ENCODE data around the gene BACH2.
"Not testable (repeated sequence)": the region's sequence is repeated elsewhere in the genome, so short reads cannot be mapped to it uniquely, and the experiment has no call there.

BACH2 gene

DNA sequence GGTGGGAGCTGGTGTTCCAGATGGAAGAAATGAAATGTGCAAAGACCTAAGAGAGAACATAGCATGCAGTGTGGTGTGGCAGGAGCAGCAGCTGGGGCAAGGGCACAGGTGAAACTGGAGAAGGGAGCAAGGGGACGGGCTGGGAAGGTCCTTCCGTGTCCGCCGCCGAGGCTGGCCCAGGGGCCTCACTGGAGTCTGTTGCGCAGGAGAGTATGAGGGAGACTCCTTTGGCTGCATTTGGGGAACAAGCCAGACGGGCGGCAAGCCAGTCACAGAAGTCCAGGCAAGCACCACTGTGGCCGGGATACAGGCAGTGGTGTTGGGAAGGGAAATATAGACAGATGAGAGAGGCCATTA is 324.6 kb downstream of the BACH2 start:
- Mint-ChIP-seq H3K27ac (no peak overlapping the region), H3K4me1 (peaks cover 25% of the 10 kb centered on the region in 2 donors), H3K9me3 (peaks cover 0 to 6% of the 10 kb centered on the region in 2 donors), H3K36me3 (peaks cover 30 to 63% of the 10 kb centered on the region in 2 donors), H3K27me3 (no peaks in the 10 kb centered on the region), H3K4me3 (peak overlapping the region; percentile 7 to 44)
- DNase-seq (no peak), ATAC-seq (replicated peaks) (no peak)

DNA sequence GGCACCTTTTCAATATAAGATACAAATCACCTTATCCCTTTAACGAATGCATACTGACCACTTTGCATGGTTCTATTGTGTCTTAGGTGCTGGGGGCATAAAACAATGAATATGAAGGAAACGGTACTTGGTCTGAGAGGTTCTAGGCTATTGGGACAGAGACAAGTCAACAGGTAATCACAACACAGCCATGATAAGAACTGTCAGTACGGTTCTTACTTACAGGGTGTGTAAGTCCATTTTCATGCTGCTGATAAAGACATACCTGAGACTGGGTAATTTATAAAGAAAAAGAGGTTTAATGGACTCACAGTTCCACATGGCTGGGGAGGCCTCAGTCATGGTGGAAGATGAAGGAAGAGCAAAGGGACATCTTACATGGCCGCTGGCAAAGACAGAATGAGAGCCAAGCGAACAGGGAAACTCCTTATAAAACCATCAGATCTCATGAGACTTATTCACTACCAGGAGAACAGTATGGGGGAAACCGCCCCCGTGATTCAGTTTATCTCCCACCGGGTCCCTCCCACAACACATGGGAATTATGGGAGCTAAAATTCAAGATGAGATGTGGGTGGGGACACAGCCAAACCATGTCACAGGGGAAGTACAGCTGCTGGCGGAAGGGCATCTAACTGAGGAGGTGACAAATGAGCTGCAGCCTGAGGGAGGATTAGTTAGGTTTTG is 325.2 kb downstream of the BACH2 start:
- Mint-ChIP-seq H3K4me1 (peaks cover 25 to 29% of the 10 kb centered on the region in 2 donors), H3K36me3 (peaks cover 35 to 66% of the 10 kb centered on the region in 2 donors), H3K4me3 (peak overlapping the region; percentile 7 to 44)
- H3K9me3 Mint-ChIP-seq, H3K27me3 Mint-ChIP-seq, H3K27ac Mint-ChIP-seq: not testable (repeated sequence)
- peak; percentile 25 to 33 for ATAC-seq (replicated peaks)
- peak; percentile 19 for DNase-seq

DNA sequence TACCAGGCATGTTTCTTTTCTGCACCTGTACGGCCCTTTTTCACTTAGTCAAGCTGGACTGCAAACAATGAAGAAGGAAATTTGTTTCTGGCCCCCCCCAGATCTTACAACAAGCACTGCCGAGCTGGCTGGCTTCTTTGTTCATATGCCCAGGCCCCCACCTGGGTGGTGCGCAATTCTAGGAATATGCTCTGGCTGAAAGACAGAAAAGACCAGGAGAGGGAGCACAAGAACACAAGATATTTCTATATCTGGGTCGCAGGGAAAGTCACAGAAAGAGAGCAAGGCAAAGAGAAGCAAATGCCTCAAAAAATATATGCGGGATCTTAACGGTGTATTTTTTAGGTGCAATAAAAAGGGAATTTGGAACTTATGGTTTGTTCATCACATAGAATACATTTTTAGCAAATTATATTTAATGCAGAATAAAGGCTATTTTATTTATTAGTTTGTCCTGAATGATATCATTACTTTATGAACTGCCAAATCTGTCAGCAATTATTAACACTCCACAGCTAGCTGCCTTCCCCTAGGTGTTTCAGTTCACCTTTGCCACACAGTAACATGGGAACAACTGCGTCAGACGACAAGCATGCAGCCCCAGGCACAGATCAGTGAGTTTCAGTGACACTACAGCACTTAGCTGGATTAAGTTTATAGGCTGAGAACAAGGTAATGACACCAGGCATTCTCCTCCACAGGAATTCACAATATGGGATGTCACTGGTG is 325.9 kb downstream of the BACH2 start:
- Mint-ChIP-seq H3K36me3 (peaks cover 35 to 65% of the 10 kb centered on the region in 2 donors), H3K27me3 (no peaks in the 10 kb centered on the region), H3K4me3 (peak overlapping the region; percentile 7 to 44), H3K27ac (no peak overlapping the region), H3K9me3 (peaks cover 0 to 6% of the 10 kb centered on the region in 2 donors), H3K4me1 (peaks cover 19 to 29% of the 10 kb centered on the region in 2 donors)
- DNase-seq (peak; percentile 17), ATAC-seq (replicated peaks) (peak; percentile 82 to 83)

DNA sequence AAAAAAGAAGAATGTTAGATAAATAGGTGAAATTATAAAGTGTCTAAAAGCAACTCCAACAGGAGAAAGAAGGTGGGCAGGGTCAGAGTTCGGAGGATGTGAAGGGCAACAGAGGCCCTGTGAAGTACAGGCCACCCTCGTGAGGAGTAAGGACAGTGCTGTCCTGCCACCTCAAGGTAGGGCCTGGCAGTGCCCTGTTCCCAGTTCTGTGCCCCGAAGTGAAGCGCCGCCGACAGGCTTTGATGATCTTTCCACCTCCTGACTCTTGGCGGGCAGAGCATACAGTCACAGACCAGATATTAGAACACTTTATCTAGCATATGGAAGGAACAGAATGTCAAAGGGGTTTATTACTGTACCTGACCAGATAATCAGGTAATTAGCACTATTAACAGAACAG is 326.6 kb downstream of the BACH2 start:
- no peak overlapping the region for H3K4me3 Mint-ChIP-seq
- H3K27me3 Mint-ChIP-seq: no peaks in the 10 kb centered on the region
- peaks cover 36 to 65% of the 10 kb centered on the region in 2 donors for H3K36me3 Mint-ChIP-seq
- ATAC-seq (replicated peaks) (no peak), DNase-seq (no peak)
- peaks cover 20 to 35% of the 10 kb centered on the region in 2 donors for H3K4me1 Mint-ChIP-seq
- H3K27ac Mint-ChIP-seq: no peak overlapping the region
- peaks cover 0 to 10% of the 10 kb centered on the region in 2 donors for H3K9me3 Mint-ChIP-seq

DNA sequence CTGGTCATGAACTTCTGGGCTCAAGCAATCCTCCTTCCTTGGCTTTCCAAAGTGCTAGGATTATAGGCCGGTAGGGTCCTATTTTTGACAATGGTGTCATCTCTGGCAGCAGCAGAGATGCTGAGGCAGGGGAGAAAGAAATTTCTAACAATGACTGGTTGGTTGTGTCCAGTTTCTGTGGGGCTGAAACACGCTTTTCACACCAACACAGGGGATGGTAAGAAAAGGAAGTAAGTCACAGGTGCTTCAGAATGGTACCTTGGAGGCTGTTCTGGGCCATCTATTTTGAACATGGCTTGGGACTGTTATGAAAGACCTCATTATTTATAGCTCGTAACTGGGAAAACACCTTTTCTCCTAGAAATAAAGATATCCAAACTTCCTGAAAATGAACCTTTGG is 329.7 kb downstream of the BACH2 start:
- Mint-ChIP-seq H3K4me3 (peak overlapping the region in 1 of 2 donors; percentile 14), H3K4me1 (peaks cover 29 to 41% of the 10 kb centered on the region in 2 donors)

DNA sequence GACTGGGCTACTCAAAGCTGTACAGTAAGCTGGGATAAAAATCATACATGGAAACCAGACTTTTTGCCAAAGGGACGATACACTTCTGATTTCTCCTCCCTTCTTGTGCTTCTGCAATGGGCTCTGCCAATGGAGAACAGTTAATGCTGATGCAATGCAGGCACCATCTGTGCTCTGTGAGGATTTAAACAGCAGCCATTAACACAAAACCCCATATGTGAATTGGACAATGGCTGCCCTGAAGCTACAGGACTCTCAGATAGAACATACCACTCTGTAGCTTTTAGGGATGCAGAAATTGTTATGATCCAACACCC is 330.5 kb downstream of the BACH2 start:
- Mint-ChIP-seq H3K4me3 (no peak overlapping the region), H3K27ac (peak overlapping the region; percentile 86), H3K36me3 (peaks cover 51 to 65% of the 10 kb centered on the region in 2 donors), H3K27me3 (no peaks in the 10 kb centered on the region), H3K9me3 (peaks cover 0 to 4% of the 10 kb centered on the region in 2 donors), H3K4me1 (peaks cover 36 to 46% of the 10 kb centered on the region in 2 donors)
- ATAC-seq (replicated peaks): no peak
- DNase-seq: no peak

More for the DNA sequence above, 329.7 kb downstream of the BACH2 start:
- peak; percentile 25 to 39 for ATAC-seq (replicated peaks)
- Mint-ChIP-seq H3K27me3 (no peaks in the 10 kb centered on the region), H3K36me3 (peaks cover 45 to 65% of the 10 kb centered on the region in 2 donors), H3K27ac (peak overlapping the region; percentile 86), H3K9me3 (peaks cover 0 to 8% of the 10 kb centered on the region in 2 donors)
- no peak for DNase-seq

DNA sequence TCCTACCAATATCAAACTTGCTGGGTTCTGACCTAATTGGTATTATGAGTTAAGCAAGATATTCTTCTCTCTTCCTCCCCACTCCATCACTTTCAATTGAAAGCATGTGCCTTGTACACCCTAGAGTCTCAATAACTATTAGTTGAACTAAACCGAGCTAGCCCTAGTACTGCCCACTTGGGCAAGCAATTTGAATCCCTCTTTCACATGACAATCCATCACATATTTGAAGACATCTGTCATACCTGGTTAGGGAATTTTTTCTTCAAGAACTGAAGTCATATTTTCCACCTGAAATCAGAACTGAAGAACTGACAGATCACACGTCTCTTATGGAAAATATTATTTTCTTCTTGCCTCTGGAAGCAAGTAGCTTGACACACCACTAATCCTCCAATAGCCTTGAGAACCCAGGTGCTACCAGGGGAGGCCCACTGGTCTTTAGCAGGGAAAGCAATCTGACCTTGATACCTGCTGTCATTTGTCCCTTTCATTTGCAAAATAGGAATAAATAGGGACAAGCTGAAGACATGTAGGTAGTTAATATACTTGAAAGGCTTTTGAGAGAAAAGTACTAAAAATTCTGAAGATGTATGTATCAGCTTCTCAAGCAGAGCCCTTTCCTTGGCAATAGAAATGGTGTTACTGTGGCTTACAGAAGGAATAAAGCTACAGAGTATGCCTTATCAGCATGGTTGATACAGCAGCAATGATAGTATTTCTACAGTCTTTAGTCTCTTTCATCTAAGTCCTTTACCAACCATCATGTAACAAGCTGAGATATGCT is 331.0 kb downstream of the BACH2 start:
- peaks cover 0 to 4% of the 10 kb centered on the region in 2 donors for H3K9me3 Mint-ChIP-seq
- H3K4me1 Mint-ChIP-seq: peaks cover 39 to 49% of the 10 kb centered on the region in 2 donors
- peak overlapping the region; percentile 87 for H3K27ac Mint-ChIP-seq
- no peaks in the 10 kb centered on the region for H3K27me3 Mint-ChIP-seq
- ATAC-seq (replicated peaks) (peak; percentile 48 to 58), DNase-seq (no peak)
- peaks cover 51 to 66% of the 10 kb centered on the region in 2 donors for H3K36me3 Mint-ChIP-seq
- H3K4me3 Mint-ChIP-seq: peak overlapping the region; percentile 35 to 42

DNA sequence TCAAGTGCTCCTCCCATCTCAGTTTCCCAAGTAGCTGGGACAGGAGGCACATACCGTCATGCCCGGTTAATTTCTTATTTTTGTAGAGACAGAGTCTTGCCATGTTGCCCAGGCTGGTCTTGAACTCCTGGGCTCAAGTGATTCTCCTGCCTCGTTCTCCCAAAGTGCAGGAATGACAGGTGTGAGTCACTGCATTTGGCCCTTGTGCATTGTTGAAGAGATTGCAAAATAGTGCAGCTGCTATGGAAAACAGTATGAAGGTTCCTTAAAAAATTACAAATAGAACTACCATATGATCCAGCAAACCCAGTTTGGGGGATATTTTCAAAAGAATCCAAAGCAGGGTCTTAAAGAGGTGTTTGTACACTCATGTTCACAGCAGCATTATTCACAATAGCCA is 333.3 kb downstream of the BACH2 start:
- Mint-ChIP-seq H3K4me1 (peaks cover 51 to 57% of the 10 kb centered on the region in 2 donors), H3K27me3 (no peaks in the 10 kb centered on the region), H3K27ac (peak overlapping the region; percentile 20), H3K36me3 (peaks cover 56 to 82% of the 10 kb centered on the region in 2 donors), H3K4me3 (no peak overlapping the region), H3K9me3 (peaks cover 0 to 4% of the 10 kb centered on the region in 2 donors)
- DNase-seq: no peak
- no peak for ATAC-seq (replicated peaks)

DNA sequence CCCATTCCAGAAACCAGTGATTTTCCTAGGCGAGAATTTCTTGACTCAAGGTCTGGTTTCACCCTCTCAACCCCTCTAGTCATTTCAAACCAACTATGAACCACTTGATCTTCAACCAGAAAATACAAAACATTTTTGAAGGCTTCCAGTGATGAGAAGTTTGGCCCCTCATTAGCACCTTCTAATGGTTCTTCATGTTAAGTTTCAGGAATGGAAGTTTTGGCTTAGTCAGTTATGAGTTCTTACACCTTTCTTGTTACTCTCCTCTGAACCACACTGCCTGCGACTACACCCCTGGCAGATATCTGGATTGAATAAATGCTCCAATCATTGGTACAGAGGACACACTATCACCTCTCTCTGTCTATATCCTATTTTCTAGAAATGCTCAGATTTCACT is 335.2 kb downstream of the BACH2 start:
- ATAC-seq (replicated peaks): peak in 1 of 2 donors; percentile 15
- no peaks in the 10 kb centered on the region for H3K27me3 Mint-ChIP-seq
- H3K27ac Mint-ChIP-seq: peak overlapping the region; percentile 89
- peaks cover 0 to 4% of the 10 kb centered on the region in 2 donors for H3K9me3 Mint-ChIP-seq
- peaks cover 53 to 58% of the 10 kb centered on the region in 2 donors for H3K4me1 Mint-ChIP-seq
- peak overlapping the region in 1 of 2 donors; percentile 27 for H3K4me3 Mint-ChIP-seq
- DNase-seq: no peak
- H3K36me3 Mint-ChIP-seq: peaks cover 45 to 79% of the 10 kb centered on the region in 2 donors

DNA sequence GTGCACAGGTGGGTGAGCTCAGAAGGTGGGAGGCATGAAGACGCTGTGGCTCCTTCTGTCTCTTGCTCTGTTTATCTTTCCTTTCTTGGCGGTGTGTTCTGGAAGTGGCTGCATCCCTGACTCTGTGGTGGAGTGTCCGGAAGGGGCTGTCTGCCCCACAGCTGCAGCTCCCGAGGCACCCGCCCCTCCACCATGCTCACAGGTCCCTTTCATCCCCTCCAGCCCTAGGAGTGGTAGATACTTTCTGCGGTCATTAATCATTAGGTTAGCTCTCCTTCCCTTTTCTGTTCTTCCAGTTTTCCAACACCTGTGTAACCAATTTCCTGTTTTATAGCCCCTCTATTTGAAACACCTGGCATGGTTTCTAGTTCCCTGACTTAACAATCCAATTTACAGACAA is 336.8 kb downstream of the BACH2 start:
- Mint-ChIP-seq H3K27ac (peak overlapping the region; percentile 60), H3K4me1 (peaks cover 43 to 61% of the 10 kb centered on the region in 2 donors), H3K27me3 (no peaks in the 10 kb centered on the region), H3K9me3 (no peaks in the 10 kb centered on the region), H3K4me3 (peak overlapping the region in 1 of 2 donors; percentile 27), H3K36me3 (peaks cover 43 to 80% of the 10 kb centered on the region in 2 donors)
- ATAC-seq (replicated peaks) (no peak), DNase-seq (no peak)

DNA sequence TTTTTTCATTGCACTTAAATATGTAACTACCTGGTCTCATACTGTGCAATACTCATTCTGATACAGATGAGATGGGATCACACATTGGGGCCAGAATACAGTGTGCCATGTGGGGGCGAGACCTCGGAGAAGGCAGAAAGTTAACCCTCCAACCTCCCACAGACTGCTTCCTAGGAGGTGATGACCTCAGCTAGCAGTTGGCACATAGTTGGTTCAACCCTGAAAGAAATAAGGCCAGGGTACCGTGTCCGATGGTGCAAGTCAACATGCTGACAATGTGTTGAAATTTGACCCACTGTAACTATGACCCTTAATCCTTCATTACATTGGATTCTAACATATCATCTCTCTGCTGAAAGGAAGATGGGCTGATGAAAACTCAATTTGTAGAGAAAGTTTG is 340.5 kb downstream of the BACH2 start:
- peaks cover 47 to 61% of the 10 kb centered on the region in 2 donors for H3K4me1 Mint-ChIP-seq
- H3K27ac Mint-ChIP-seq: peak overlapping the region; percentile 83
- DNase-seq (no peak), ATAC-seq (replicated peaks) (no peak)
- H3K4me3 Mint-ChIP-seq: no peak overlapping the region
- H3K9me3 Mint-ChIP-seq: no peaks in the 10 kb centered on the region
- H3K27me3 Mint-ChIP-seq: no peaks in the 10 kb centered on the region
- peaks cover 31 to 61% of the 10 kb centered on the region in 2 donors for H3K36me3 Mint-ChIP-seq

DNA sequence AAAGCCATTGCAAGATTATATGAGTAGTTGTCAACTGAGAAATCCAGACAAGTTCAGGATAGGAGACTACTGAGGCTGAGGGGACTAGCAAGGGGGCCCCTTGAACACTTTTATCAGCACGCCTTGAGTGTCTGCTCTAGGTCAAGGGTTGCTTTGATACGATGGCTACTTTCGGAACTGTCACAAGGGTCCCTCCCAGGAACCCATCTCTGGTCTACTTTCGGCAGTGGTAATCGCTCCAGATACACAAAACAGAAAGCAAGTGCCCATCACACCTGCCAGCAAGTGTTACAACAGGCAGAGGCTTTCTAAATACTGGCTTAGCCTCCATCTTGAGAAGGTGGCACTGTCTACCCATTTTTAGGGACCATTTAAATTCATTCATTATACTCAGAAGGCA is 341.3 kb downstream of the BACH2 start:
- DNase-seq (no peak), ATAC-seq (replicated peaks) (no peak)
- no peak overlapping the region for H3K4me3 Mint-ChIP-seq
- no peaks in the 10 kb centered on the region for H3K9me3 Mint-ChIP-seq
- H3K27ac Mint-ChIP-seq: peak overlapping the region; percentile 93
- peaks cover 35 to 64% of the 10 kb centered on the region in 2 donors for H3K36me3 Mint-ChIP-seq
- peaks cover 44 to 57% of the 10 kb centered on the region in 2 donors for H3K4me1 Mint-ChIP-seq
- H3K27me3 Mint-ChIP-seq: no peaks in the 10 kb centered on the region

DNA sequence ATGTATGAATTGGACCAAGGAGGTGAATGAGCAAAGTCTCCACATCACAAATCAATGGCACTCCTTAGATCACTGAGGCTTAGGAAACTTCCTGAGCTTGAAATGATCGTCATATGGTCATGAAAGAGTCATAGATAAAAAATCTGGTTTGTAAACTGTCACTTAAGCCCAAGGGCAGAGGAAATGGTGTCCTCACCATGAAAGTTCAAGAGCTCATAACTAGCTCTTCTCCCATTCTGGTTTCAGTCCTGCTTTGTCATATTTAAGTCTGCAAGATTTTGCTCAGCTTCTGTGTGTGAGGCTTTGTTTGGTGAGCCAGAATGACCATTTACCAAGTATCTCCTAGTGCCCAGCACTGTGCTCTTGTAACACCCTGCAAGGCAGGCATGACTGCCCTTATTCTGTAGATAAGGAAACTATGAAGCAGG is 341.9 kb downstream of the BACH2 start:
- H3K4me3 Mint-ChIP-seq: no peak overlapping the region
- no peaks in the 10 kb centered on the region for H3K27me3 Mint-ChIP-seq
- peak overlapping the region; percentile 93 for H3K27ac Mint-ChIP-seq
- DNase-seq: no peak
- no peaks in the 10 kb centered on the region for H3K9me3 Mint-ChIP-seq
- peak; percentile 21 to 36 for ATAC-seq (replicated peaks)
- peaks cover 38 to 64% of the 10 kb centered on the region in 2 donors for H3K36me3 Mint-ChIP-seq
- peaks cover 38 to 54% of the 10 kb centered on the region in 2 donors for H3K4me1 Mint-ChIP-seq

DNA sequence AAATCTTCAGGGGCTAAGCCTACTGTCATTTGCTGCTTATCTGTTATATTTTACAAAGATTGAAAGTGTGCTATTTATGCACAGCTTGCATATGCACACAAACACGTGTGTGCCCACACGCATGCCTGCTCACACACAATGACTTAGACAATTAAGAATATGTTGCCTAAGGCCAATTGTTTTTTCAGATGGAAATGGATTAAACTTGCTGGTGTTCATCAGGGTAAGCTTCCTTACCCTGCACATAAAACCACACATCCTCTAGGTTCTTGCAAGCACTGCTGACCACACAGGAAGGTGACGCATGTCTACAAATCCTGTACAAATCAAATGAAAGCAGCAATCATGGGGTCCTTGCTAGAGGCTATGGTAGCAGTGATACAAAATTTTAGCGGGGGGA is 344.0 kb downstream of the BACH2 start:
- DNase-seq (no peak), ATAC-seq (replicated peaks) (peak; percentile 62 to 70)
- Mint-ChIP-seq H3K4me1 (peaks cover 39 to 57% of the 10 kb centered on the region in 2 donors), H3K27ac (peak overlapping the region; percentile 56), H3K27me3 (no peaks in the 10 kb centered on the region), H3K4me3 (no peak overlapping the region), H3K36me3 (peaks cover 49 to 63% of the 10 kb centered on the region in 2 donors), H3K9me3 (no peaks in the 10 kb centered on the region)

Data from stimulated activated naive B cell treated with anti-CD40 and anti-IgM and Interleukin-4, amounts not matched to agents 10 μg/mL and 1 μg/mL and 100 μg/mL, for 72 hours (primary cell).